Right renal pelvis (tissue), 4 donors: ENCODE measurements around the gene DMRTB1. TPM values are rescaled to one million over a fixed set of nuclear protein-coding genes. Genes with fewer than 3 reads are reported as not detected.
"Not testable (repeated sequence)": the region's sequence is repeated elsewhere in the genome, so short reads cannot be mapped to it uniquely, and the experiment has no call there.

Experiments used
- DNase-seq, 4 donors: peaks; one replicate each; pipeline ENCODE4 v3.0.0-alpha.2; 2013; ENCODE audit warnings: low read depth in 4 of 4, low spot score in 3 of 4, missing footprints in 1 of 4
- polyA plus RNA-seq, 4 donors: library from polyadenylated mRNA; unstranded; fragments of 120-200 nt; gene quantifications; one replicate each; pipeline ENCODE4 v1.2.1, GENCODE V29; 2013; ENCODE audit not compliant: insufficient read length in 4 of 4

Gene DMRTB1
- polyA plus RNA-seq, 4 donors = 0.04 to 0.18 (median 0.17) TPM; not detected in 1

DNA sequence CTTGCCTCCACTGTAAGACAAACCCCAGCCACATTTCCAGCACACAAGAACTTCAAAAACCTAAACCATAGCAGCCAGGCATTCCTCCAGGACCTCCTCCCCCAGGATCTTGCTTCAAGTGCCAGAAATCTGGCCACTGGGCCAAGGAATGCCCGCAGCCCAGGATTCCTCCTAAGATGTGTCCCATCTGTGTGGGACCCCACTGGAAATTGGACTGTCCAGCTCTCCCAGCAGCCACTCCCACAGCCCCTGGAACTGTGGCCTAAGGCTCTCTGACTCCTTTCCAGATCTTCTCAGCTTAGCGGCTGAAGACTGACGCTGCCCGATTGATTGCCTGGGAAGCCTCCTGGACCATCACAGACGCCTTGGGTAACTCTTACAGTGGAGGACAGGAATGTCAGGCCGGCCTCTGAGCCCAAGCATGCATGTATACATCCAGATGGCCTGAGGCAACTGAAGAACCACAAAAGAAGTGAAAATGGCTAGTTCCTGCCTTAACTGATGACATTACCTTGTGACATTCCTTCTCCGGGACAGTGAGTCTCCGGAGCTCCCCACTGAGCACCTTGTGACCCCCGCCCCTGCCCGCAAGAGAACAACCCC lies 24.7 kb upstream of the DMRTB1 start:
- not testable (repeated sequence) for DNase-seq

DNA sequence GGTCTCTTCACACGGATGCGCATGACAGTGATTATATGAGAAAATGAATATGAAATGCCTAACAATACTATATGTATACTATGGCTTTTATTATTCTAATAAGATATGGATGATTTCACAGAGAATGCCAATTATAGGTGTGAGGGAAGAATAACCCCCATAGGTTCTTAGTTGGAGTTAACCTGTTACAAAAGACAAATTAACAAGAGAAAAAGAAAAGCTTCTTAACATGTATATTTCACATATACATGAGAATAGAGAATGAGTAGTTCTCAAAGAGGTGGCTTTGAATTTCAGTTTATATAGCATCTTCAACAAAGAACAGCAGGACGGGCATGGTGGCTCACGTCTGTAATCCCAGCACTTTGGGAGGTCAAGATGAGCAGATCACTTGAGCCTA lies 24.0 kb upstream of the DMRTB1 start:
- DNase-seq = no peak

DNA sequence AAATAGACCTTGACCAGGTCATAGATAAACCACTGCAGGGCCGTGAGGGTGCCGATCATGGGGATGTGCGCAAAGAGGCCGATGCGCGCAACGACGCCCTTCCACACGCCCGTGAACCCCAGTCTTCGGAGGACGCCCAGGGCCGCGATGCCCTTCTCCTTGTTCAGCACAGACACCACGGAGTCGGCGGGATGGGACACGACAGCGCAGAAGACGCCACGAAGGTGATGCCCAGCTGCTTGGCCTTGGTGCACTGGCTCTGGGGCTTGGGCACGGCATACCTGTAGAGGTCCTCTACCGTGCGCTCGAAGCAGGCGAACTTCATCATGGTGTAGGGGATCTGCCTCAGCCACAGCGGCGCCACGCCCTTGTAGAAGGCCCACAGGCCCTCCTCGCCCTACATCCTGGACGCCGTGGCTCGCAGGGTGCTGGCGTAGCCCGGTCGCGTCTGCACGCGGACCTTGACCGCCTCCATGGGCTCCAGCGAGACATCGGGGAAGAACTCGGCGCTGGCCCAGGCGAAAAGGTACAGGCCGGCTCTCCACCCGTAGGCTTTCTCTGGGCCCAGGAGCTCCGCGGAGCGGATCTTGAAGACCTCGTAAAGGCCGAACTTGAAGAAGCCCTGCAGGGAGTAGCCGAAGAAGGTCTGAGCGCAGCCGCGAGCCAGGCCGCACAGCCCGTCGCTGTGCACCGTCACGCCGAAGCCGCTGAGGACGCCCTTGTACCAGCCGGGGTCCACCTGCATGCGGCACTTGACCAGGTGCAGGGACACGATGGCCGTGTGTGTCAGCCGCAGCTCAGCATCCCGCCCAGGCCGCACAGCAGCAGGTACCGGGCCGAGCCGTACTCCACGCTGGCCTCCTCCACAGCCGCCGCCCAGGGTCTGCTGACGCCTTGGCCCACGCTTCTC lies 20.5 kb upstream of the DMRTB1 start:
- no peak for DNase-seq

GRCh38 chr1:53439337-53440207 lies 19.6 kb upstream of the DMRTB1 start:
- no peak for DNase-seq

DNA sequence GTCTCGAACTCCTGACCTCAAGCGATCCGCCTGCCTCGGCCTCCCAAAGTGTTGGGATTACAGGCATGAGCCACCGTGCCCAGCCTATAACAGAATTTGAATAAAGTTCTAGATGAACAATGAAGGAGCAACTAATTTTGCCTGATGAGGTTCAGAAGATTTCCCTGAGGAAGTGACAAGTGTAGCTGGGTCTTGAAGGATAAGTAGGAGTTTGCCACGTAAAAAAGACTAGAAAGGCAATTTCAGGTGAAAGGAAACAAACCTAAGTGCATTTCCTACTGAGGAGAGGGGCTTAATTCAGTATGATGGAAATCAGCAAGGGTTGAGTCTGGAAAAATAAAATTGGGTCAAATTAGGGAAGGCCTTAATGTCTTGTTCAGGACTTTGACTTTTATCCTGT lies 18.6 kb upstream of the DMRTB1 start:
- DNase-seq = no peak

DNA sequence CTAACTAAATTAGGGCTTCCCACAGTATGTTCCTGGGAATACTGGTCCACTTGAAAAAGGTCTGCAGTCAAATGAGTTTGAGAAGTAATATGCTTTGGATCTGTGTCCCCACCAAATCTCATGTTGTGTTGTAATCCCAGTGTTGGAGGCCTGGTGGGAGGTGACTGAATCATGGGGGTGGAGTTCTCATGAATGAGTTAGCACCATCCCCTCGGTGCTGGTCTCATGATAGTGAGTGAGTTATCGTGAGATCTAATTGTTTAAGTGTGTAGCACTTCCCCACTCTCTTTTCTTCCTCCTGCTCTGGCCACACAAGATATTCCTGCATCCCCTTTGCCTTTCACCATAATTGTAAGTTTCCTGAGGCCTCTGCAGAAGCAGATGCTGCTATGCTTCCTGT lies 16.9 kb upstream of the DMRTB1 start:
- DNase-seq = no peak

DNA sequence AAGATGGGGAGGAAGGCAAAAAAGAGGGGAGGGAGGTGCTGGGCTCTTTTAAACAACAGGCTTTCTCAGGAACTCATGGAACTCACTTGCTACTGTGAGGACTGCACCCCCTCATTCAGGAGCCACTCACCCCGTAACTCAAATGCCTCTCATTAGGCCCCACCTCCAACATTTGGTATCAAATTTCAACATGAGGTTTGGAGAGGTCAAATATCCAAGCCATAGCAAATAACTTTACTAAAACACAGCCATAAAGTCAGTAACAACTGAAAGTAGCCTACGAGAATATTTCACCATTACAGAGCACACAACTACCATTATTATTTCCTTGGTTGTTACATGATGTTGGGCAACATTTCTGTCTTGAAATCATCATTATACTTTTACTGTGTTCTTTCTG lies 13.1 kb upstream of the DMRTB1 start:
- DNase-seq = no peak

- DNase-seq = no peak
Observed at GRCh38 chr1:53447413-53447812, 11.8 kb upstream of the DMRTB1 start.

- no peak for DNase-seq
Observed at GRCh38 chr1:53448241-53448841, 10.9 kb upstream of the DMRTB1 start.

DNA sequence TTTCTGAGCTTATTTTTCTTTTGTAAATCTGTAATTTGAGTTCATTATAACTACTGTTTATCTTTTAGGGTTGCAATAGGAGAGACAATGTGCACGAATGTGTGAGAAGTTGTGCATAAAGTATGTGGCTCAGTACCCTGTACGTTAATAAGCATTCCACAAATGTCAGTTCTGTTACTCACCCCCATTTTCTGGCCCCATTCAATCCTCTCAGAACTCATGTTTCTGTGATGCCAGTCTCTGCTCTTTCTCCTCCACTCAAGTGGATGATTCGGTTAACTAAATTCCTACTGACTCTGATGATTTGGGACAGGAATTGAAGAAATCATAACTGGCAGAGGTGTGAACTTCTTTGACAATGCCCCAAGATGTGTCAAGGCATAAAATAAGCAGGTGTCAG lies 10.2 kb upstream of the DMRTB1 start:
- no peak for DNase-seq

DNA sequence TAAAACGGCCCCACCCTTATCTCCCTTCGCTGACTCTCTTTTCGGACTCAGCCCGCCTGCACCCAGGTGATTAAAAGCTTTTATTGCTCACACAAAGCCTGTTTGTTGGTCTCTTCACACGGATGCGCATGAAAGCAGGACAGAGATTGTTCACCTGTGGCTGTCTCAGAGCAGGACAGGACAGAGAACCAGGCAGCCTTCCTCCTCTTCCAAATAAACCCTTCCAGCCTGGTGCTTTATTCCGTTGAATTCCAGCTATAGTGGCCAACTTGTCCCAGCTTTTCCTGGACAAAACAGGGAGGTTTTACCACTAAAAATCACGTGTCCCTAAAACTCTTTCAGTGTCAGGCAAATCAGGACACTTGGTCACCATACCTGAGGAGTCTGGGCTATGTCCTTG lies 9.5 kb upstream of the DMRTB1 start:
- DNase-seq = no peak

- no peak for DNase-seq
Observed at GRCh38 chr1:53450225-53450624, 9.0 kb upstream of the DMRTB1 start.

DNA sequence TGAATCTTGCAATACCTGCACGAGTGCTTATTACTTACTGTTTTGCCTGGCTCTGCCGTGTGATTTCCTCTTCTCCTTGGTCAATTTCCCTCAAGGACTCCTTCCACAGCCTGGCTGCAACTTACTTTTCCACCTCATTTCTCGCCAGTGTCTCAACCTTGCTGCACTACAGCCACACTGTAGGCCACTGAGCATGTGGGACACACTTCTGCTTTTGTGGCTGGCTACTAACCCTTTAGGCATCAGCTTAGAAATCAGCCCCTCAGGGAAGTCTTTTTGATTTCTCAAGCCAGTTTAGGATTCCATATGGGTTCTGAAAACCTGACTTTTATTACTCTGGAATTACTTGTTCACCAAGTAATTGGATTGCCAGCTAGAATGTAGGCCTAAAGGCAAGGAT lies 5.2 kb upstream of the DMRTB1 start:
- DNase-seq = no peak

DNA sequence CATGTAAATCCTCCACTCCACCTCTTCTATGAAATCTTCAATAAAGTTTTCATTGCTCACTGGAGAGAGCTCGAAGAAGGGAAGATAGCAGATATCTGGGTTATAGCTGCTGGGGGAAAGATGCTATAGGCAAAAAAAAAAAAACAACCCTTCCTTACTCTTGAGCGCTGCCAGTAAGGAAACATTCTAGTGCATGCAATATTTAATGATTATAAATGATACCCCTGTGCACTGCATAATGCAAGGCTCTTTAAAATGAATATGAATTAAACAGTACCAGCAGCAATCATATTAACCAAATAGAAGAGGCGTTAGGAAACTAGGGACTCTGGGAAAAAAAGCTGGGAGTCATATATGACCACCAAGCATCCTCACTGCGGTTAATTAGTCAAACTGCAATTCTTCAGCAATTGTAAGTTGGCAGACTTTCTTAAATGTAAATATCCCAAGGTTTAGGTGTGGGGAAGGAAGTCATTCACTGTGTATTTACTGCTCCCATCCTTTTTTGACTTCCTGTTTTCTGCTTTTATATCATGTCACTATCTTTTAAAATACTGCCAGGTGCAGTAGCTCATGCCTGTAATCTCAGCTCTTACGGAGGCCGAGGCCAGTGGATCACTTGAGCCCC lies 3.7 kb upstream of the DMRTB1 start:
- DNase-seq = no peak

GRCh38 chr1:53458634-53459033 lies 565 bp upstream of the DMRTB1 start:
- DNase-seq = no peak

DNA sequence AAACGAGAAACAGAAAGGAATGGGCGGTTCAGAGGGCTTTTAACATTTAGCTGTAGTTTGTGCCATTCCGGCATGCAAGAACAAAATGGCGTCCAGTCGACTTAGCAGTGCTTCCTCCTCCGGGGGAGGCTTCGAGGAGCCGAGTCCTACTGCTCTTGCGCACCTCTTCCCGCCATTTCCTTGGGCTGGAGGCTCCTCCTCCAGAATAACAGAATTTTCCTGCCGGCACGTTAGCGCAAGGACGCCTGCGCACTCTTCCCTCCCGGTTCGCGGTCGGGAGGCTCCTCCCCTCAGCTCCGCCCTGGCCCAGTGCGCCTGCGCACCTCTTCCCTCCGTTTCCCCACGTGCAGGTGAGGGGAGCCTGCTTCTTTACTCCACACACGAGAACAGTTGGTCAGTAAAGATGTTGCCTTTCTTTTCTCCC lies 1.0 kb downstream of the DMRTB1 start:
- DNase-seq = no peak

DNA sequence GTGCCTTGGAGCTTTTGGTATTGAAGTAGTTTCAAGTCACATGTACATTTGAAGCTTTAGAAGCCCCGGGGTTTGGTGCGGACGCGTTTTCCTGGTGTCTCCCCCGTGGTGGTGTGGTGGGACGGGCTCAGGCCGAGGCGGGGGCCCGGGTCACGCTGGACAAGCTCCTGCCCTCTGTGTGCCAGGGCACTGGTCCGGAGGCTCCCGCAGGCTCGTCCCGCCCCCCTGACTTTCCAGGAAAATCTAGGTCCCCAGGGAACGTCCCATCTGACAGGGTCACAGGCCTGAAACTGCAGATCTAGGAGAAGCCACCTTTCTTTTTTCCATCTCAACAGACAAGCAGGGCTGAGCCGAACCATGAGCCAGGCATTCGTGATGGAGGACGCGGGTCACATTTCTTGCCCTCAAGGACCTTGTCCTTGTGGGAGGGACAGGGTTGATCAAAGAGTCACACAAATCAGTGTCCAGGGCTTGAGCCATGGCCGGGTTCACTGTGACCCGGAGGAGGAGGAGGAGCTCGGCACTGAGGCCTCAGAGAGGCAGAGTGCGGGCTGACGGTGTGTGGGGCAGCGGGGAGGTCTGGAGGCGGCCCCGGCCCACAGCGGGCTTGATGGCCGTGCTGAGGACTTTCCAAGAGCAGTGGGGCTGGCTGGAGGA lies 1.6 kb downstream of the DMRTB1 start:
- no peak for DNase-seq

DNA sequence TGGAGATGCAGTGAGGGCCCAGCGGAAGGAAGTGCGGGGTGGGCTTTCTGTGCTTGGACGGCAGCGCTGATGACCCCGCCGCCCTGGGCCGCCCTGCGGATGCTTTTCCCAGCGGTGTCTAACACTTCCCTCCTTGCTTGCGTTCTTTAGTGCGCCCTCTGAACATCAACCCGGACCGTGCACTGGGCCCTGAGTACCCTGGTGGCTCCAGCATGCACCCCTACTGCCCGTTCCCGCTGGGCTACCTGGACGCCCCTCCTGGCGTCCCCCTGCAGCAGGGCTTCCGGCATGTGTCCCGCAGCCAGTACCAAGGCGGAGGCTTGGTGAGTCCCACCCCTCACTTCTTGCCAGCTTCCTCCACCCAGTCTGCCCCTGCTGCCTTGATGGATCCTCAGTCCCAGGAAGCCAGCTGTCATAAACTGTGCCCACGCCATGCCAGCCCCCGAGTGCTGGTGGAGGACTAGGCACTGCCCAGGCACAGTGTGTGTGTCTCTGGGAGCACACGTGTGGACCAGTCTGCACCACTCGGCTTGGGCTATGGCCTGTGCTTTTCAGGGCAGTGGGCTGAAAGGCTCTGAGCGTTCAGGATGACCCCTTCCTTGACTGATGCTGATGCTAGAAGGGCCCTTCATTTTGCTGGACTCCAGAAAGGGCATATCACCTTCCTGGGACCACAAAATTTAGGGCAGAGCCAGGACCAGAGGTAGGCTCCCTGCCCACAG lies 2.3 kb downstream of the DMRTB1 start:
- DNase-seq = no peak

- DNase-seq = no peak
Observed at GRCh38 chr1:53462193-53462592, 3.0 kb downstream of the DMRTB1 start.
